PC-9 (cell line): ENCODE measurements around the gene TMEM98.

Experiments used
- CTCF ChIP-seq: fragments of 200-600 bp; sonication (generic); conservative IDR thresholded peaks from 2 replicates; pipeline ENCODE4 v1.6.1; 2017; ENCODE audit warnings: mixed run types, antibody characterized with exemption, mild to moderate bottlenecking, moderate library complexity
- EZH2 ChIP-seq: fragments of 200-600 bp; sonication (generic); IDR thresholded peaks from 2 replicates; pipeline ENCODE4 v1.8.0; 2017; ENCODE audit warnings: antibody characterized with exemption, low read depth

GRCh38 chr17:32976605-32977004 is 48.7 kb downstream of the TMEM98 start:
- TF ChIP-seq CTCF (no peak), EZH2 (no peak)
